ENCODE data around the gene NDUFS6.

Gene NDUFS6

DNA sequence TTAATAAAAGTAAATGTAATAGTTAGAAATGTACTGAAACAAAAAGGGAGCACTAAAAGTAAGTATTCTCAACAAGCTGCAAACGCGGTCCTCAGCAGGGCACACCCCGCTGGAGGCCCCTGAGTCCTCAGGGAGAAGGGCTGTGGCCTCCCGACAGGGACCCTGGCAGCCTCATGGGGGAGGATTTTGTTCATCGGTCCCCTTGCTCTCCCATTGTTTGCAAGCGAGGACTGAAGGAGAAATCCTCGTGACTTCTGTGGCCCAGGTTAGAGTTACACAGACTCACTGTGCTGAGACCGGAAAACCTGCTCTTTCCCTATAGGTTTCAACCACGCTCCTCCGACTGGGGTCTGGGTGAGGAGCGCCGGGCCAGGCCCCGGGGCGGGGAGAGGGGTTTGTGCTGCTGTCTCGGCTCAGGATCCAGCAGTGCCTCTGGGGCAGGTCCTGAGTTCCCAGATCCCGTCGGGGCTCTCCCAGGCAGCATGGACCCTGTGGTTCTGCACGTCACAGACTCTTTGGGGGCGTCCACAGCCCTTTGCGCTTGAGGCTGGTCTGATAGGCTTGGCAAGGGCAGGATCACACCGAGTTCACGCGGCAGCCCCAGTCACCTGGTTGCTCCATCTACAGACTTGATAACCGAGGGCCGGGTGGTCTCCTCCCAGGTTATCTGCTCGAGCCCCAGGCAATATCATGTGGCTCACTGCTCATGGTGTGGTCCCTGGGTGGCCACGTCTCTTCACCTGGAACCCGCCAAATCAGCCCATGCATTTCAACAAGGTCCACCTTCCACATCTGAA is 40.4 kb upstream of the NDUFS6 start:
- no peak for DNase-seq (ENCODE audit: low read depth, low spot score)
- H3K4me3 ChIP-seq (ENCODE audit: low read depth, low read length): no peak overlapping the region
- ChIA-PET CTCF (interaction anchor here (5.4 to 6.2 kb wide), 2 partner anchors 13 to 281 kb away, joined by 45 to 80 read pairs; no protein-coding TSS in a partner anchor), POLR2A (no interaction called here)
- TF ChIP-seq, protein P1, sequence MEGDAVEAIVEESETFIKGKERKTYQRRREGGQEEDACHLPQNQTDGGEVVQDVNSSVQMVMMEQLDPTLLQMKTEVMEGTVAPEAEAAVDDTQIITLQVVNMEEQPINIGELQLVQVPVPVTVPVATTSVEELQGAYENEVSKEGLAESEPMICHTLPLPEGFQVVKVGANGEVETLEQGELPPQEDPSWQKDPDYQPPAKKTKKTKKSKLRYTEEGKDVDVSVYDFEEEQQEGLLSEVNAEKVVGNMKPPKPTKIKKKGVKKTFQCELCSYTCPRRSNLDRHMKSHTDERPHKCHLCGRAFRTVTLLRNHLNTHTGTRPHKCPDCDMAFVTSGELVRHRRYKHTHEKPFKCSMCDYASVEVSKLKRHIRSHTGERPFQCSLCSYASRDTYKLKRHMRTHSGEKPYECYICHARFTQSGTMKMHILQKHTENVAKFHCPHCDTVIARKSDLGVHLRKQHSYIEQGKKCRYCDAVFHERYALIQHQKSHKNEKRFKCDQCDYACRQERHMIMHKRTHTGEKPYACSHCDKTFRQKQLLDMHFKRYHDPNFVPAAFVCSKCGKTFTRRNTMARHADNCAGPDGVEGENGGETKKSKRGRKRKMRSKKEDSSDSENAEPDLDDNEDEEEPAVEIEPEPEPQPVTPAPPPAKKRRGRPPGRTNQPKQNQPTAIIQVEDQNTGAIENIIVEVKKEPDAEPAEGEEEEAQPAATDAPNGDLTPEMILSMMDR (IDR thresholded peaks at IDR 0.05; ENCODE audit: insufficient read depth, low read length, missing control alignments): no peak

DNA sequence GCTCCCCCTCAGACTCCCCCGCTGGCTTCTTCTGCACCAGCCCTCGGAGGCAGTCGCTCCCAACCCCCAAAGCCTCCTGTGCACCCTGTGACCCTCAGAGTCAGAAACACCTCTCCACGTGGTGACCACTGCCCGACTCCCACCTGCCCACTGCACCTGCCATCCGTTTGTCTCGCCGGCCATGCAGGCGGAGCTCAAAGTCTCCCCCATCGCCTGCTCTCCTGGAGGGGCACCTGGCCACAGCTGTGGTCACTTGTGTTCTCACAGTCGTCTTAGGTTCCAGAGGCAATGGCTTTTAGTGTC is 39.8 kb upstream of the NDUFS6 start:
- POLR2A ChIA-PET: no interaction called here
- TF ChIP-seq, protein P1 (IDR thresholded peaks at IDR 0.05; ENCODE audit: insufficient read depth, low read length, missing control alignments): no peak
- DNase-seq (ENCODE audit: low read depth, low spot score): no peak
- H3K4me3 ChIP-seq (ENCODE audit: low read depth, low read length): no peak overlapping the region
- CTCF ChIA-PET: interaction anchor here (4.1 to 6.2 kb wide), 3 partner anchors 13 to 280 kb away, joined by 38 to 80 read pairs (median 45); no protein-coding TSS in a partner anchor

DNA sequence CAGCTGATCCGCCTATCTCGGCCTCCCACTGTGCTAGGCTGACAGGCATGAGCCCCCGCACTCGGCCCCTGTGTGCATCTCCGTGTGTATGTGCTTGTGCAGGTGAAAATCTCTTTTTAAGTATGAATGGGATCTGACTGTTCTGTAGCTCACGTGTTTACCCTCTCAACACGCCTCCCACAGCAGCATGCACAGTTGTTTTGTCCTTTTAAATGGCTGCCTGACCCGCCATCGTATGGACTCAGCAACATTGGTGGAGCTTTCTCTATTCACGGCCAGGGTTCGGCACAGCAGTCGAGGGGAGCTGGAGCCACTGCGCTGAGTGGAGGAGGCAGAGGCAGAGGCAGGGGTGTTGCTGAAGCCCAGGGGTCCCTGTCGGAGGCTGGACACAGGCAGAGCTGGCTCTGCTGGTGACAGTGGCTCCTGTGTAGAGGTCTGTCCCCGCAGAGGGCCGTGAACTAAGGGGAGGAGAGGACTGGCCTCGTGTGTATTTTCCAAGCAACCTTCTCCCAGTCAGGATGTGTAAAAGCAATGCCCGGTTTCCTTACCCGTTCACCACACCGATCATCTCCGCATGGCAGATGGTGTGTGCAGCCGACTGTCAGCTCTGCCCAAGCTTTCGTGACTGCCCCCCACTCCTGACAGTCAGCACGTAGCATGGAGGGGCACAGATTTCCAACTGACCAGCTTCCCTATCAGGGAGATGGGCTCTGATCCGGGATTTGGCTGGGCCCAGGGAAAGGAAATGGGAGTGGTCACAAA is 38.9 kb upstream of the NDUFS6 start:
- POLR2A ChIA-PET: no interaction called here
- CTCF ChIA-PET: interaction anchor here (0.9 to 6.2 kb wide), 8 partner anchors 12 to 839 kb away, joined by 3 to 80 read pairs (median 10); partner anchors contain the start of gene MRPL36
- no peak overlapping the region for H3K4me3 ChIP-seq (ENCODE audit: low read depth, low read length)
- TF ChIP-seq, protein P1 (IDR thresholded peaks at IDR 0.05; ENCODE audit: insufficient read depth, low read length, missing control alignments): no peak
- DNase-seq (ENCODE audit: low read depth, low spot score): no peak

DNA sequence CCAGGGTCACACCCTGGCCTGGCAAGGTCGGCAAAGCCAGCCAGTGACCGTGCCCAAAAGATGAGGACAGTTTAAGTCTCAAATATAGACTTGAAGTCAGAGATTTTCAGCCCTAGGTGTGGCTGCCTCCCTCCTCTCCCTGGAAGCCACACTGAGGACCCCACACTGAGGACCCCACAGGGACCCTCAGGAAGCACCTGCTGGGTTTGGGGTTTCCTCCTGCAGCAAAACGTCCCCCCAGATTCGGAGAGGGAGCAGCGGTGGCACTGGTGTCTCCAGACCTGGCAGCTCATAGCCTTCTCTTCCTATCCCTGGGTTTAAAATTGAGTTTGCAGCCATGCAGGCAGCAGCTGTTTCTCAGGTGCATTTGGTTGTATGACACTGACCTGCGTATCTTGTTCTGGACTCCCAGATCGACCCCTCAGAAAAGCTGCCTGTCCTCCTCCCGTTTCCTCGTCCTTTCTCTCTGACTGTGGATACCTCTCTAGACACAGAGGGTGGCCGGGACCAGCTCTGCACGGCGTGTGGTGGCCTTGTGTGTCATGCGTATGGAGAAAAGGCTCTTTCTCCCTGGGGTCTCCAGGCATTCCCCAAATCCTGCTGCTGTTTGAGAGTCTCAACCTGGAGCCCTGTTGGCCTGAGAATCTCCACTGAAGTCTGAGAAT is 38.2 kb upstream of the NDUFS6 start:
- TF ChIP-seq, protein P1 (IDR thresholded peaks at IDR 0.05; ENCODE audit: insufficient read depth, low read length, missing control alignments): no peak
- no peak for DNase-seq (ENCODE audit: low read depth, low spot score)
- no peak overlapping the region for H3K4me3 ChIP-seq (ENCODE audit: low read depth, low read length)
- CTCF ChIA-PET: interaction anchor here (0.6 to 6.2 kb wide), 17 partner anchors 10 to 839 kb away, joined by 3 to 80 read pairs (median 6); partner anchors contain the start of gene MRPL36
- POLR2A ChIA-PET: no interaction called here

DNA sequence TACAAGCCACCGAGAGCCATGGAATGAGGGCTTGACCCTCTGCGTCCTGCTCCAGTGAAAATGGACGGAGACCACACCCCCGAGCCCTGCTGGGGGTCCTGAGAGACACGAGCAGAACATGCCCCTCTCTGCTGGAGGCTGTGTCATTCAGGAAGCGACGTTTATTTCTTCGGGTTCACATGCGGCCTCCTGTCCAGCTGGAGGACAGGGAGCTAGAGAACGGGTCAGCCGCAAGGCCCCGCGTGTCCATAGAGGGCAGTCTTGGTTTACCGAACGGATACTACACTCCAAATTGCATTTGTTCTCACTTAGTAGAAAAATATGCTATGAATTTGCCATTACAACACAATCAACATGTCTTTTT is 37.7 kb upstream of the NDUFS6 start:
- peak; percentile 28 for DNase-seq (ENCODE audit: low read depth, low spot score)
- CTCF ChIA-PET: interaction anchor here (0.6 to 6.2 kb wide), 17 partner anchors 10 to 283 kb away, joined by 3 to 80 read pairs (median 6); partner anchors contain the start of gene MRPL36
- no peak overlapping the region for H3K4me3 ChIP-seq (ENCODE audit: low read depth, low read length)
- TF ChIP-seq, protein P1 (IDR thresholded peaks at IDR 0.05; ENCODE audit: insufficient read depth, low read length, missing control alignments): peak; percentile 81
- POLR2A ChIA-PET: no interaction called here
